Measurements from ENCODE around the gene ATF6.

ATF6 gene

GRCh38 chr1:161839591-161839990, 73.5 kb downstream of the ATF6 start:
- in situ Hi-C loops (cut with MboI; ENCODE audit: low sequenced_read_pairs, unreplicated experiment) = no loop called here
- no peak for TF ChIP-seq CTCF (IDR thresholded peaks at IDR 0.05; ENCODE audit: borderline replicate concordance, control extremely low read depth, extremely low read depth, insufficient read depth, missing control alignments)
- DNase-seq (ENCODE audit: low spot score) = no peak

- no peak for DNase-seq (ENCODE audit: low spot score)
- no peak for TF ChIP-seq CTCF (IDR thresholded peaks at IDR 0.05; ENCODE audit: borderline replicate concordance, control extremely low read depth, extremely low read depth, insufficient read depth, missing control alignments)
- in situ Hi-C loops (cut with MboI; ENCODE audit: low sequenced_read_pairs, unreplicated experiment) = no loop called here
Measured at GRCh38 chr1:161840363-161840762, 74.2 kb downstream of the ATF6 start.

- no peak for DNase-seq (ENCODE audit: low spot score)
- no peak for TF ChIP-seq CTCF (IDR thresholded peaks at IDR 0.05; ENCODE audit: borderline replicate concordance, control extremely low read depth, extremely low read depth, insufficient read depth, missing control alignments)
- in situ Hi-C loops (cut with MboI; ENCODE audit: low sequenced_read_pairs, unreplicated experiment) = no loop called here
Measured at GRCh38 chr1:161843156-161843555, 77.0 kb downstream of the ATF6 start.

GRCh38 chr1:161844696-161845095, 78.6 kb downstream of the ATF6 start:
- no peak for TF ChIP-seq CTCF (IDR thresholded peaks at IDR 0.05; ENCODE audit: borderline replicate concordance, control extremely low read depth, extremely low read depth, insufficient read depth, missing control alignments)
- in situ Hi-C loops (cut with MboI; ENCODE audit: low sequenced_read_pairs, unreplicated experiment) = no loop called here
- DNase-seq (ENCODE audit: low spot score) = no peak

GRCh38 chr1:161848676-161849075, 82.6 kb downstream of the ATF6 start:
- no peak for TF ChIP-seq CTCF (IDR thresholded peaks at IDR 0.05; ENCODE audit: borderline replicate concordance, control extremely low read depth, extremely low read depth, insufficient read depth, missing control alignments)
- in situ Hi-C loops (cut with MboI; ENCODE audit: low sequenced_read_pairs, unreplicated experiment) = no loop called here
- DNase-seq (ENCODE audit: low spot score) = no peak

GRCh38 chr1:161849518-161849917, 83.4 kb downstream of the ATF6 start:
- in situ Hi-C loops (cut with MboI; ENCODE audit: low sequenced_read_pairs, unreplicated experiment) = no loop called here
- DNase-seq (ENCODE audit: low spot score) = no peak
- no peak for TF ChIP-seq CTCF (IDR thresholded peaks at IDR 0.05; ENCODE audit: borderline replicate concordance, control extremely low read depth, extremely low read depth, insufficient read depth, missing control alignments)

- in situ Hi-C loops (cut with MboI; ENCODE audit: low sequenced_read_pairs, unreplicated experiment) = no loop called here
- no peak for DNase-seq (ENCODE audit: low spot score)
- no peak for TF ChIP-seq CTCF (IDR thresholded peaks at IDR 0.05; ENCODE audit: borderline replicate concordance, control extremely low read depth, extremely low read depth, insufficient read depth, missing control alignments)
Measured at GRCh38 chr1:161855260-161855659, 89.1 kb downstream of the ATF6 start.
